Fibroblast of gingiva (primary cell): ENCODE data around the gene GINS3.

ENCODE experiments used
- DNase-seq: peaks from one replicate; pipeline ENCODE4 v3.0.0-alpha.2; 2011; ENCODE audit warnings: low read depth

The GINS3 gene

DNA sequence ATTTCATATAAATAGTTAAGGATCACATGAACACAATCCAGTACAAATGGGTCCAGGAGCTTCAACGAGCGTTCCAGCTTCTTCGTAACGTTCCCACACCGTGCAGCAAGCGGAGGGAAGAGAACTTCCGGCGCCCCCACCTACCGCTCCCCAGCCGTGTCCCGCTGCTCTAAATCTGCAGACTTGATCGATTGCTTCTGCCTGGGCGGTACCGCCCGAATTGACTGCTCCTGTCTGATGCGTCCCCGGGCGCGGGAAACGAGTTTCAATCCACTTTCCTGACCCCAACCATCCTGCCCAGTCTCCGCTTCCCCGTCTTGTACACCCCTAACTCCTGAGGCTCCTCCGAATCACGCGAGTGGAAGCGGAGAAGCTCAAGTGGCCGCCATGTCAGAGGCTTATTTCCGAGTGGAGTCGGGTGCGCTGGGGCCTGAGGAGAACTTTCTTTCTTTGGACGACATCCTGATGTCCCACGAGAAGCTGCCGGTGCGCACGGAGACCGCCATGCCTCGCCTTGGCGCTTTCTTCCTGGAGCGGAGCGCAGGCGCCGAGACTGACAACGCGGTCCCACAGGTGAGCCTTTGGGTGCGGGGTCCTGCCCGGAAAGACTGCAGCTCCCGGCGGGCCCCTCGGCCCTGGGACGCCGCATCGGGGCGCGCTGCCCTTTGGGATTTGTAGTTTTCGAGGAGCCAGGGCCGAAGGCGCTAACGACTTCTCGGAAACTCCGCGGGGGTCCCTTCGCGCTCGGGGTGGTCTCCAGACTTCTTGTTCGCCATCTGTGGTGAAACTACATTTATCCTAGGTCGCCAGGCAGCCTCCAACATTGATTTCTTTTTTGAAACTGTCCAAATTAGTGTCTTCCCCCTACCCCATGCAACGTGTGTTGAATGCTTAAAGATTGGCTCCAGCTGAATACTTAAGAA, at the start of gene GINS3:
Gene GINS3, plus strand, starts transcription at position 257 of the 923 bp plus-strand sequence. Its CDS starts 131 bp downstream, at position 388.
- peak; percentile 93 for DNase-seq

DNA sequence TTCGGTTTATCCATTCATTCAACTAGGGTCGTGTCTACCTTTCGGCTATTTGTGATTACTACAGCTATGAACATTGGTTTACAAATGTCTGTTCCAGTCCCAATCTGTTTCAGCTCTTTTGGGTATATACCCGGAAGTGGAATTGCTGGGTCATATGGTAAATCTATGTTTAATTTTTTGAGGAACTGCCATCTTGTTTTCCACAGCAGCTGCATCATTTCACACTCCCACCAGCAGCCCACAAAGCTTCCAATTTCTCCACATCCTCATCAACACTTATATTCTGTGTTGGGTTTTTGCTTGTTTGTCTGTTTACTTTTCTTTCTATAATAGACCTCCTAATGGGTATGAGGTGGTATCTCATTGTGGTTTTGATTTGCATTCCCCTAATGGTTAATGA, 48.7 kb upstream of the GINS3 start:
- DNase-seq, result no peak

GRCh38 chr16:58345574-58346354, 46.5 kb upstream of the GINS3 start:
- no peak for DNase-seq

DNA sequence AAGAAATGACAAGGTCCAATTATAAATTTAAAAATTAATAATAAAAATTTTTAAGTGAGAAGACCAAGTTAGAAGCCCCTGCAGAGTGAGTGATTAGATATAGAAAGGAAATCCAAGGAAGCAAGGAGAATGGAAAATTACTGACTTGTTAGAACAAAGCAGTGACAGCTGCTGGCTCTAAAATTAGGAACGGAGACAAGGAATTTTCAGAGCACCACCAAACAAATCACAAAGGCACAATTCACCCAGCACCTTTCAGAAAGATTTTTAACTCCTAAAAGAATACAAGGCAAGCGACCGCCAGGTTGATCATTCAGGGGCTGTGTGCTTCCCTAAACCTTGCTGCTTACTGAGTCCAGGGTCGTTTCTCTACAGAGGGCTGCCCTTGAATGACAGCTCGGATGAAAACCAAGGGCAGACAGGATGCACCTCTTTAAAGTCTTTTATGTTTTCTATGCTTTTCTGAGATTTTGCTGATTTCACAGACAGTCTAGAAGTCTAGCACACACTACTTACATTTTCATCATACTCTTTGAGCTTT, 45.4 kb upstream of the GINS3 start:
- DNase-seq, result no peak

GRCh38 chr16:58348986-58349385, 43.3 kb upstream of the GINS3 start:
- no peak for DNase-seq

DNA sequence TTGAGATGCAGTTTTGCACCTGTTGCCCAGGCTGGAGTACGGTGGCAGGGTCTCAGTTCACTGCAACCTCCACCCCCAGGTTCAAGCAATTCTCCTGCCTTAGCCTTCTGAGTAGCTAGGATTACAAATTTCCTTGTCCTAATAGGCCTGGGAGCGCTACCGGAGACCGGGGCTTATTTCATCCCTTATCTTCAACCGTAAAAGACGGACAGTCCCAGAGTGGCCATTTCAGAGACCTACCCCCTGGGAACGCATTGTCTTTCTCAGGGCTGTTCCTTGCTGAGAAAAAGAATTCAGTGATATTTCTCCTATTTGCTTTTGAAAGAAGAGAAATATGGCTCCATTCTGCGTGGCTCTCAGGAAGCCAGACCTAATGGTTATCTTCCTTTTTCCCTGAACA, 39.6 kb upstream of the GINS3 start:
- DNase-seq, result no peak

DNA sequence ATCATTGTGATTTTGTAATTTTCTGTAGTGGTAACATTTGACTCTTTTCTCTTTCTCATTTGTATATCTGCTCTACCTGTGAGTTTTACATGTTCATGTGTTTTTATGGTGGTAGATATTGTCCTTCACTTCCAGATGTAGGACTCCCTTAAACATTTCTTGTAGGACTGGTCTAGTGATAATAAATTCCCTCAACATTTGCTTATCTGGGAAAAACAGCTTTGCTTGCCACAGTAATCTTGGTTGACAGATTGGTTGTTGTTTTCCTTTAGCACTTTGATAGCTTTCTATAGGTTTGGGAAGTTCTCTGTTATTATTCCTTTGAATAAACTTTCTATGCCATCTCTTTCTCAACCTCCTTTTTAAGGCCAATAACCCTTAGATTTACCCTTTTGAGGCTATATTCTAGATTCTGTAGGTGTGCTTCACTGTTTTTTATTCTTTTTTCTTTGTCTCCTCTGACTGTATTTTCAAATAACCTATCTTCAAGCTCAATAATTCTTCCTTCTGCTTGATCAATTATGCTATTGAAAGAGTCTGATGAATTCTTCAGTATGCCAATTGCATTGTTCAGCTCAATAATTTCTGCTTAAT, 32.1 kb upstream of the GINS3 start:
- no peak for DNase-seq

- DNase-seq, result no peak
Observed at GRCh38 chr16:58361726-58362125, 30.5 kb upstream of the GINS3 start.

- no peak for DNase-seq
Observed at GRCh38 chr16:58363746-58364393, 28.4 kb upstream of the GINS3 start.

DNA sequence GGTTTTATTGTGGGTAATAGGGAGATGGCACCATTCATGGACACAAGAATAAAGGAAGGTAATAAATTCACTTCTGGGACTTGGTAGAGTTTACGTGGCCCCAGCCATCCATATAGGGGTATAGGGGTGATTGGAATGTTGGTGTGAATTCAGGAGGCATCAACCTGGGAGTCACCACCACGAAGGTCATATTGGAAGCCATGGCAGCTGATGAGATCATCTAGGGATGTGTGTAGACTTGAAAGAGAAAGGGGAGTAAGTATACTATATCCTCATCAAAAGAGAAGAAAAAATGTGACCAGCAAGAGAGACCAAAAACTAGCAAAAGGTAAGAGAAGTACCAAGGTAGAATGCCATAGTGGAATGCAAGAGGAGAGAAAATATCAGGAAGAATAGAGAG, 26.6 kb upstream of the GINS3 start:
- DNase-seq, result no peak

GRCh38 chr16:58366247-58367031, 25.8 kb upstream of the GINS3 start:
- DNase-seq, result no peak

- no peak for DNase-seq
Observed at GRCh38 chr16:58367252-58367651, 25.0 kb upstream of the GINS3 start.

DNA sequence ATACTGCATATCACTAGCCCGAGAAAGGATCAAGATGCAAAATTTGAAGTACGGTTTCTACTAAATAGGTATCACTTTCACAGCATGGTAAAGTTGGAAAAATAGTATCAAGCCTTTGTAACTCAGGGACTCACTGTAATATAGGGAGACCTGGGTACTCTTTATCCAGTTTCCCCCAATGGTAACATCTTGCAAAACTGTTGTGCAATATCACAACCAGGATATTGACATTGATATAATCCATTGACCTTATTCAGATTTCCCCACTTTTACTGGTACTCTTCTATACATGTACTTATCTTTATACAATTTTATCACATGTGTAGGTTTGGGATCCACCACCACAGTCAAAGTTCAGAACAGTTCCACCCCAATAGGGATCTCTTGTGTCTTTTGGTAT, 20.4 kb upstream of the GINS3 start:
- DNase-seq, result no peak

GRCh38 chr16:58375386-58375785, 16.9 kb upstream of the GINS3 start:
- DNase-seq, result no peak

DNA sequence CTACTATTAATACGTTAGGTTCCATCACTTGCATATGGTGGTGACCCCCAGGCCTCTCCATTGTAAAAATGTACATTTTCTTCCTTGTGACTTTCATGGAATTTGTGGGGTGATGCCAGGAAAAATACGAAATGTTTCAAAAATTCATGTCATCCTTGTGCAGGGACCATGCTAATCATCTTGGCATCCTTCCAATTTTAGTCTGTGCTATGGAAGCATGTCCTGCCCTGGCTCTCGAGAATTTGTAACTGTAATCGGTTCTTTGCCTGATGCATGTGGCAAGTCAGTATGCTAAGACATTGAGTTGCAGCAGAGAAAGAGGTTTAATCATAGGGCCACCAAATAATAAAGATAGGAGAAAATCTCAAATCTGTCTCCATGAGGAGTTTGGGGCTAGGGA, 14.3 kb upstream of the GINS3 start:
- DNase-seq, result no peak

DNA sequence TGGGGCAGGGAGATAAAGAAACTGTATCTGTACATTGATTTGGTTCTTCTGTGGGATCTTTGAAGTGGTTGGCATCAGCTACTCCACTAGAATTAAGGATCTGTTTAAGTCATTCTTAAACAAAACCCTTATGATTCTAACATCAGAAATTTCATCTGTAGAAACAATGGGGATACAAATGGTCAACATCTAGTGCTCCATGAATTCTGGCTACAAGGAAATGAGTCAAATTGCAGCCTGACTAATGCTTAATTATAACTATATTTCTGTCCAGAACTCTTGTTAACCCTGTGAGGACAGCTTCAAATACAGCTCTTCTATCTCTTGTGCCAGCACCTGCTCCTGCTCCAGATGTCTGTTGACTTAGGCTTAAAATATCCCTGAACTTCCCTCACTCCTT, 13.9 kb upstream of the GINS3 start:
- DNase-seq, result no peak

GRCh38 chr16:58379736-58380135, 12.5 kb upstream of the GINS3 start:
- DNase-seq, result no peak

DNA sequence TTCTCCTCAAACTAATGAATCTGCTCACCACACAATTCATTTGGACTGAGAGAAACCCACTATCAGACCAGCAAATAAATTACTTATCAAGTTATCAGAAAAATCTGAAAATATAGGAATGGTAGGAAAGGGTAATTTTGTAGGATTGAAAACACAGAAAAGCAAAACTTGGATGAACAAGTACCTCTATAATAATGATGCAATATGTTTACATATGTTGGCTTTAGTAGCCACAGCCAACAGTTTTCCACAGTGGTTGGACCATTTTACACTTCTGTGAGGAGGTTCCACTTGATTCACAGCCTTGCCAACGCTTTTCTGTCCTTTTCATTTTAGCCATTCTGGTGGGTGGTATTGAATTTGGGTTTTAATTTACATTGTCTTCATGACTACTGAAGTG, 10.6 kb upstream of the GINS3 start:
- no peak for DNase-seq

GRCh38 chr16:58384437-58385055, 7.7 kb upstream of the GINS3 start:
- no peak for DNase-seq

GRCh38 chr16:58385218-58385773, 7.0 kb upstream of the GINS3 start:
- no peak for DNase-seq
